ENCODE data around the gene MRPL58. TPM values are rescaled to one million over a fixed set of nuclear protein-coding genes. Genes with fewer than 3 reads are reported as not detected.

Gene MRPL58
- total RNA-seq, 1 donor from 2014 or later: 23.8 TPM

DNA sequence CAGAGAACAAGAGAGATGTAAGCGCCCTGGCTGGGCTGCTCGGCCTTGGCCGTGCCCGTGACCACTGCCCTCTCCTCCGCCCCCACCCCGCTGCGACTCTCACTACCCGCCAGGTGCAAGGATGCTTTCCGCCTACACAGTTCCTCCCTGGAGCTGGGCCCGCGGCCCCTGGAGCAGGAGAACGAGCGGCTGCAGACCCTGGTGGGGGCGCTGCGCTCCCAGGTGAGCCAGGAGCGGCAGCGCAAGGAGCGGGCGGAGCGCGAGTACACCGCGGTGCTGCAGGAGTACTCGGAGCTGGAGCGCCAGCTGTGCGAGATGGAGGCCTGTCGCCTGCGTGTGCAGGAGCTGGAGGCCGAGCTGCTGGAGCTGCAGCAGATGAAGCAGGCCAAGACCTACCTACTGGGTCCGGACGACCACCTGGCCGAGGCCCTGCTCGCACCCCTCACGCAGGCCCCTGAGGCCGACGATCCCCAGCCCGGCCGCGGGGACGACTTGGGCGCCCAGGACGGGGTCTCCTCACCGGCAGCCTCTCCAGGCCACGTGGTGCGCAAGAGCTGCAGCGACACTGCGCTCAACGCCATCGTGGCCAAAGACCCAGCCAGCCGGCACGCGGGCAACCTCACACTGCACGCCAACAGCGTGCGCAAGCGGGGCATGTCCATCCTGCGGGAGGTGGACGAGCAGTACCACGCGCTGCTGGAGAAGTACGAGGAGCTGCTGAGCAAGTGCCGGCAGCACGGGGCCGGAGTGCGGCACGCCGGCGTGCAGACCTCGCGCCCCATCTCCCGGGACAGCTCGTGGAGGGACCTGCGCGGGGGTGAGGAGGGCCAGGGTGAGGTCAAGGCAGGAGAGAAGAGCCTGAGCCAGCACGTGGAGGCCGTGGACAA lies 9.2 kb upstream of the MRPL58 start:
- H3K4me3 Mint-ChIP-seq (ENCODE audit: unreplicated experiment): no peak overlapping the region
- Histone ChIP-seq H3K4me2 (ENCODE audit: low read length) (no peak overlapping the region), H3K36me3 (ENCODE audit: insufficient read depth, low read length) (peaks cover 13% of the 10 kb centered on the region), H3K4me3 (ENCODE audit: insufficient read depth, low read depth, low read length) (no peak overlapping the region), H3K79me2 (ENCODE audit: insufficient read depth, low read length) (peaks cover 14% of the 10 kb centered on the region), H3K27me3 (ENCODE audit: insufficient read depth, low read length) (no peaks in the 10 kb centered on the region), H3K27ac (ENCODE audit: low read depth, low read length) (no peak overlapping the region), H4K20me1 (ENCODE audit: insufficient read depth, low read length) (peaks cover 34% of the 10 kb centered on the region), H3K4me1 (ENCODE audit: insufficient read depth, low read length) (no peaks in the 10 kb centered on the region), H2AFZ (ENCODE audit: low read depth, low read length) (no peak overlapping the region), H3K9me3 (ENCODE audit: insufficient read depth, low read depth, low read length) (no peaks in the 10 kb centered on the region), H3K9ac (ENCODE audit: low read length) (no peak overlapping the region)
- no peaks in the 10 kb centered on the region for H3K27me3 Mint-ChIP-seq (ENCODE audit: low read depth, unreplicated experiment)
- H3K4me1 Mint-ChIP-seq (ENCODE audit: low read depth, unreplicated experiment): peaks cover 7% of the 10 kb centered on the region
- no peak for TF ChIP-seq EZH2 (IDR thresholded peaks at IDR 0.05; ENCODE audit: insufficient read depth, low read length)
- no peak for TF ChIP-seq CTCF (IDR thresholded peaks at IDR 0.05; ENCODE audit: insufficient read depth, low read depth, low read length)
- no peak for FAIRE-seq
- H3K9me3 Mint-ChIP-seq (ENCODE audit: unreplicated experiment): no peaks in the 10 kb centered on the region
- no peak overlapping the region for H3K27ac Mint-ChIP-seq (ENCODE audit: unreplicated experiment)
- peaks cover 18% of the 10 kb centered on the region for H3K36me3 Mint-ChIP-seq (ENCODE audit: low read depth, unreplicated experiment)
- DNase-seq (ENCODE audit: low read depth): no peak

GRCh38 chr17:75003957-75004355 lies 8.5 kb upstream of the MRPL58 start:
- no peak overlapping the region for H3K4me2 ChIP-seq (ENCODE audit: low read length)
- no peaks in the 10 kb centered on the region for H3K4me1 ChIP-seq (ENCODE audit: insufficient read depth, low read length)
- H3K27ac ChIP-seq (ENCODE audit: low read depth, low read length): no peak overlapping the region
- no peaks in the 10 kb centered on the region for H3K27me3 Mint-ChIP-seq (ENCODE audit: low read depth, unreplicated experiment)
- H3K9me3 ChIP-seq (ENCODE audit: insufficient read depth, low read depth, low read length): no peaks in the 10 kb centered on the region
- H3K36me3 ChIP-seq (ENCODE audit: insufficient read depth, low read length): peaks cover 11% of the 10 kb centered on the region
- H2AFZ ChIP-seq (ENCODE audit: low read depth, low read length): no peak overlapping the region
- peaks cover under 1% of the 10 kb centered on the region for H3K4me1 Mint-ChIP-seq (ENCODE audit: low read depth, unreplicated experiment)
- no peak overlapping the region for H3K9ac ChIP-seq (ENCODE audit: low read length)
- peaks cover 9% of the 10 kb centered on the region for H3K79me2 ChIP-seq (ENCODE audit: insufficient read depth, low read length)
- no peak for DNase-seq (ENCODE audit: low read depth)
- TF ChIP-seq EZH2 (IDR thresholded peaks at IDR 0.05; ENCODE audit: insufficient read depth, low read length): no peak
- no peak for TF ChIP-seq CTCF (IDR thresholded peaks at IDR 0.05; ENCODE audit: insufficient read depth, low read depth, low read length)
- no peak overlapping the region for H3K4me3 Mint-ChIP-seq (ENCODE audit: unreplicated experiment)
- H3K27me3 ChIP-seq (ENCODE audit: insufficient read depth, low read length): no peaks in the 10 kb centered on the region
- H4K20me1 ChIP-seq (ENCODE audit: insufficient read depth, low read length): peaks cover 28% of the 10 kb centered on the region
- no peak for FAIRE-seq
- no peaks in the 10 kb centered on the region for H3K9me3 Mint-ChIP-seq (ENCODE audit: unreplicated experiment)
- peaks cover 13% of the 10 kb centered on the region for H3K36me3 Mint-ChIP-seq (ENCODE audit: low read depth, unreplicated experiment)
- no peak overlapping the region for H3K4me3 ChIP-seq (ENCODE audit: insufficient read depth, low read depth, low read length)
- H3K27ac Mint-ChIP-seq (ENCODE audit: unreplicated experiment): no peak overlapping the region

DNA sequence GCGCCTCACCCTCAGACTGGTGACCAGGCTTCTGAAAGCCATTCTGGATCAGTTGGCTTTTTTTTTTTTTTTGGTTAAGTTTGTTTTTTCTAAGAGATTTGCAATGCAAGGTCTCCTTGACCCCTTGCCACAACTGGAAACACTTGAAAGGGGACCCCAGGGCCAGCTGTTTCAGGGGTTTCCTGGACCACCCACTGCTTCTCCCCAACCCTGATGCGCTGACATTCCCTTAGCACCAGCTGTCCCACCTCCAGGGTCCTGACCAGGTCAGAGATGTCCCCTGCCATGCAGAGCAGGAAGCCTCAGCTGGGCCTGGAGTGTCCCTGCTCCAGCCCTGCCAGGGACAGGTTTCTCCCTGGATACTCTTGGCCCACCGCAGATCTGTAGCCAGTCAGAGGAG lies 8.1 kb upstream of the MRPL58 start:
- TF ChIP-seq CTCF (IDR thresholded peaks at IDR 0.05; ENCODE audit: insufficient read depth, low read depth, low read length) (no peak), EZH2 (IDR thresholded peaks at IDR 0.05; ENCODE audit: insufficient read depth, low read length) (no peak)
- FAIRE-seq (no peak), DNase-seq (ENCODE audit: low read depth) (no peak)
- Histone ChIP-seq H3K4me1 (ENCODE audit: insufficient read depth, low read length) (no peaks in the 10 kb centered on the region), H3K4me2 (ENCODE audit: low read length) (no peak overlapping the region), H2AFZ (ENCODE audit: low read depth, low read length) (no peak overlapping the region), H3K4me3 (ENCODE audit: insufficient read depth, low read depth, low read length) (no peak overlapping the region), H3K36me3 (ENCODE audit: insufficient read depth, low read length) (peaks cover 8% of the 10 kb centered on the region), H3K27me3 (ENCODE audit: insufficient read depth, low read length) (no peaks in the 10 kb centered on the region), H3K9me3 (ENCODE audit: insufficient read depth, low read depth, low read length) (no peaks in the 10 kb centered on the region), H3K79me2 (ENCODE audit: insufficient read depth, low read length) (peaks cover 6% of the 10 kb centered on the region), H3K27ac (ENCODE audit: low read depth, low read length) (no peak overlapping the region), H4K20me1 (ENCODE audit: insufficient read depth, low read length) (peaks cover 23% of the 10 kb centered on the region), H3K9ac (ENCODE audit: low read length) (no peak overlapping the region)
- H3K36me3 Mint-ChIP-seq (ENCODE audit: low read depth, unreplicated experiment): peaks cover 12% of the 10 kb centered on the region
- no peaks in the 10 kb centered on the region for H3K27me3 Mint-ChIP-seq (ENCODE audit: low read depth, unreplicated experiment)
- H3K4me1 Mint-ChIP-seq (ENCODE audit: low read depth, unreplicated experiment): no peaks in the 10 kb centered on the region
- H3K9me3 Mint-ChIP-seq (ENCODE audit: unreplicated experiment): no peaks in the 10 kb centered on the region
- no peak overlapping the region for H3K27ac Mint-ChIP-seq (ENCODE audit: unreplicated experiment)
- H3K4me3 Mint-ChIP-seq (ENCODE audit: unreplicated experiment): no peak overlapping the region

All from astrocyte (in vitro differentiated cells and primary cell).